Transverse colon (tissue), 4 donors: ENCODE results near the gene BACE2. TPM values are rescaled to one million over a fixed set of nuclear protein-coding genes. Genes with fewer than 3 reads are reported as not detected.

Experiments used
- DNase-seq: peaks from one replicate; pipeline ENCODE4 v3.0.0-alpha.2; 2019
- H3K27ac ChIP-seq, 4 donors: fragments of 200-600 bp; sonication (generic); 2 replicates each; pipeline ENCODE4 v1.5.1; 2016 to 2018; ENCODE audit warnings: inconsistent platforms in 4 of 4
- H3K27me3 ChIP-seq: fragments of 200-600 bp; sonication (generic); 2 replicates; pipeline ENCODE4 v1.5.1; 2017; ENCODE audit warnings: inconsistent platforms
- H3K36me3 ChIP-seq, 4 donors: fragments of 200-600 bp; sonication (generic); 2 replicates each; pipeline ENCODE4 v1.5.1; 2017 to 2019; ENCODE audit warnings: inconsistent platforms in 4 of 4
- H3K4me1 ChIP-seq, 4 donors: fragments of 200-600 bp; sonication (generic); 2 replicates each; pipeline ENCODE4 v1.5.1; 2017 to 2020; ENCODE audit warnings: inconsistent platforms in 4 of 4
- H3K4me3 ChIP-seq, 4 donors: fragments of 200-600 bp; sonication (generic); 1 replicate in 1 of 4; 2 replicates in 3 of 4; pipeline versions ENCODE4 v1.5.1 to v1.6.1; 2017 to 2019; ENCODE audit warnings: inconsistent platforms in 4 of 4
- H3K9me3 ChIP-seq, 2 donors: fragments of 200-600 bp; sonication (generic); 2 replicates each; pipeline ENCODE4 v1.5.1; 2017 to 2019; ENCODE audit warnings: inconsistent platforms in 2 of 2
- EP300 ChIP-seq: sonication (generic); formaldehyde crosslinking; IDR thresholded peaks from one replicate; pipeline ENCODE4 v1.6.1; 2017; ENCODE audit warnings: antibody characterized with exemption, low read depth
- POLR2A ChIP-seq: fragments of 450-650 bp; IDR thresholded peaks from one replicate; pipeline ENCODE4 v1.6.1; 2016; ENCODE audit warnings: antibody characterized with exemption, mild to moderate bottlenecking, moderate library complexity
- POLR2AphosphoS5 ChIP-seq, 3 donors: sonication (generic); formaldehyde crosslinking; IDR thresholded peaks; one replicate each; pipeline ENCODE4 v1.6.1; 2016; ENCODE audit warnings: antibody characterized with exemption in 3 of 3
- WGBS, 2 donors: methylation state at CpG; one replicate each; pipeline ENCODE4 v1.1.5; 2018; ENCODE audit warnings: low coverage in 1 of 2; 5-methylcytosine and 5-hydroxymethylcytosine counted together
- in situ Hi-C, 4 donors: fragments of 200-750 bp; cut with MboI; loops; one replicate each; pipeline versions ENCODE4 v1.15.0 to v1.15.1; 2017; ENCODE audit warnings: low sequenced_read_pairs in 3 of 4, low pct_ligation_motif_present in 1 of 4, low pct_unique_long_range_greater_than_20kb in 1 of 4
- intact Hi-C: fragments of 100-400 bp; cut with DNase I; formaldehyde crosslinking; loops from one replicate; pipeline ENCODE4 v1.15.1; 2023; ENCODE audit warnings: low total_unique reads
- total RNA-seq, 4 donors: library from RNA; depleted of rRNA; stranded (reverse); fragments of >200 nt; gene quantifications; one replicate each; pipeline ENCODE4 v1.1.0, GENCODE V29; 2016
- TF ChIP-seq, protein P1 (sequence below), 5 experiments: fragments of 200-600 bp in 3 of 5; fragments of 450-650 bp in 2 of 5; sonication (generic) in 3 of 5; IDR thresholded peaks; 1 replicate in 2 of 5; 2 replicates in 3 of 5; pipeline ENCODE4 v1.5.1; 2016 to 2017; ENCODE audit warnings: antibody characterized with exemption in 5 of 5, inconsistent platforms in 3 of 5, mild to moderate bottlenecking in 2 of 5, moderate library complexity in 1 of 5

BACE2 gene
- total RNA-seq, 4 donors from 2014 or later: 28.4 to 52.5 (median 43.9) TPM

DNA sequence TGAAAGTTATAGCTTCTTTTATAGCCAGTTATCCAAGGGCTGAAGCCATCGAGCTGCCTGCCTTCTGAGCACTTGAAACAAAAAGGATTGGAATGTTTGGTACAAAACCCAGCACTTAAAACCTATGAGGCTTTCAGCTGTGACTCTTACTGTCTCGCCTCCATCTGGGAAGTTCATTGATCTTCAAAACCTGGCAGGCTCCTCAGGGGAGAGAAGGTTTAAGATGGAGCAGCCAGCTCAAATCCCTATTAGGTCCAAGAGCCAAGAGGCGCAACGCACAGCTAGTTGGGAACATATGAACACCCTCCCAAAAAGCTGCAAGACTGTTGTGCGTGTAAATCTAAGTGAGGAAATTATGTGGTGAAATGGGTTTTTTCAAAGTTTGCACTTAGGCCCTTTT, 33.4 kb downstream of the BACE2 start:
- Histone ChIP-seq H3K36me3 (no peaks in the 10 kb centered on the region), H3K9me3 (no peaks in the 10 kb centered on the region), H3K4me1 (peaks cover 0 to 16% (median 3%) of the 10 kb centered on the region in 4 donors), H3K27me3 (no peaks in the 10 kb centered on the region), H3K27ac (no peak overlapping the region), H3K4me3 (no peak overlapping the region)
- TF ChIP-seq POLR2AphosphoS5 (IDR thresholded peaks at IDR 0.05) (no peak), EP300 (no peak), POLR2A (no peak)
- TF ChIP-seq, protein P1, sequence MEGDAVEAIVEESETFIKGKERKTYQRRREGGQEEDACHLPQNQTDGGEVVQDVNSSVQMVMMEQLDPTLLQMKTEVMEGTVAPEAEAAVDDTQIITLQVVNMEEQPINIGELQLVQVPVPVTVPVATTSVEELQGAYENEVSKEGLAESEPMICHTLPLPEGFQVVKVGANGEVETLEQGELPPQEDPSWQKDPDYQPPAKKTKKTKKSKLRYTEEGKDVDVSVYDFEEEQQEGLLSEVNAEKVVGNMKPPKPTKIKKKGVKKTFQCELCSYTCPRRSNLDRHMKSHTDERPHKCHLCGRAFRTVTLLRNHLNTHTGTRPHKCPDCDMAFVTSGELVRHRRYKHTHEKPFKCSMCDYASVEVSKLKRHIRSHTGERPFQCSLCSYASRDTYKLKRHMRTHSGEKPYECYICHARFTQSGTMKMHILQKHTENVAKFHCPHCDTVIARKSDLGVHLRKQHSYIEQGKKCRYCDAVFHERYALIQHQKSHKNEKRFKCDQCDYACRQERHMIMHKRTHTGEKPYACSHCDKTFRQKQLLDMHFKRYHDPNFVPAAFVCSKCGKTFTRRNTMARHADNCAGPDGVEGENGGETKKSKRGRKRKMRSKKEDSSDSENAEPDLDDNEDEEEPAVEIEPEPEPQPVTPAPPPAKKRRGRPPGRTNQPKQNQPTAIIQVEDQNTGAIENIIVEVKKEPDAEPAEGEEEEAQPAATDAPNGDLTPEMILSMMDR (IDR thresholded peaks at IDR 0.05): no peak
- DNase-seq: no peak
- in situ Hi-C loops (no loop called here), intact Hi-C loops (no loop called here)
- WGBS, 2 donors: 85 to 86% methylated on average over 1 to 5 of the region's 5 CpGs

DNA sequence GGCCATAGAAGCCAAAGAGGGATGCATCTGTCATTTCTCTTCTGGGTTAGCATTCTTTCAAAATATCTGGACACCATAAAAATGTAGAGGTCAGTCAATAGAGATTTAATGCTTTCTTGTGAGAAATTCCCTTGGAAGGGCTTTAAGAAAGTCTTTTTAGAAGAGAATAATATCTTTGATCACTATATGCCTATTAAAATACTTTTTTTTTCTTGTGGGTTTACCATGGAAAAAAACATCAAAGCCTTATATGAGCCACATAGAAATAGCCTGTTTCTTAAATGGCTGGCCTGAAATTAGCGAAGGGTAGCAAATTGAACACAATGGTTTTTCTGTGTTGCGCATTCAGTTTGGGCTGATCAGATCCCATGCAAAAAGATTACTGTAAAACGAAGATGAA, 36.8 kb downstream of the BACE2 start:
- Histone ChIP-seq H3K27ac (no peak overlapping the region), H3K9me3 (no peaks in the 10 kb centered on the region), H3K36me3 (no peaks in the 10 kb centered on the region), H3K27me3 (no peaks in the 10 kb centered on the region), H3K4me3 (no peak overlapping the region), H3K4me1 (peaks cover 0 to 12% (median 8%) of the 10 kb centered on the region in 4 donors)
- DNase-seq: no peak
- intact Hi-C loops (no loop called here), in situ Hi-C loops (no loop called here)
- no peak for TF ChIP-seq POLR2AphosphoS5 (IDR thresholded peaks at IDR 0.05)
- TF ChIP-seq EP300: no peak
- TF ChIP-seq POLR2A: no peak
- TF ChIP-seq, protein P1 (IDR thresholded peaks at IDR 0.05): no peak
- WGBS, 2 donors: 90 to 96% methylated on average over 3 of the region's 3 CpGs

DNA sequence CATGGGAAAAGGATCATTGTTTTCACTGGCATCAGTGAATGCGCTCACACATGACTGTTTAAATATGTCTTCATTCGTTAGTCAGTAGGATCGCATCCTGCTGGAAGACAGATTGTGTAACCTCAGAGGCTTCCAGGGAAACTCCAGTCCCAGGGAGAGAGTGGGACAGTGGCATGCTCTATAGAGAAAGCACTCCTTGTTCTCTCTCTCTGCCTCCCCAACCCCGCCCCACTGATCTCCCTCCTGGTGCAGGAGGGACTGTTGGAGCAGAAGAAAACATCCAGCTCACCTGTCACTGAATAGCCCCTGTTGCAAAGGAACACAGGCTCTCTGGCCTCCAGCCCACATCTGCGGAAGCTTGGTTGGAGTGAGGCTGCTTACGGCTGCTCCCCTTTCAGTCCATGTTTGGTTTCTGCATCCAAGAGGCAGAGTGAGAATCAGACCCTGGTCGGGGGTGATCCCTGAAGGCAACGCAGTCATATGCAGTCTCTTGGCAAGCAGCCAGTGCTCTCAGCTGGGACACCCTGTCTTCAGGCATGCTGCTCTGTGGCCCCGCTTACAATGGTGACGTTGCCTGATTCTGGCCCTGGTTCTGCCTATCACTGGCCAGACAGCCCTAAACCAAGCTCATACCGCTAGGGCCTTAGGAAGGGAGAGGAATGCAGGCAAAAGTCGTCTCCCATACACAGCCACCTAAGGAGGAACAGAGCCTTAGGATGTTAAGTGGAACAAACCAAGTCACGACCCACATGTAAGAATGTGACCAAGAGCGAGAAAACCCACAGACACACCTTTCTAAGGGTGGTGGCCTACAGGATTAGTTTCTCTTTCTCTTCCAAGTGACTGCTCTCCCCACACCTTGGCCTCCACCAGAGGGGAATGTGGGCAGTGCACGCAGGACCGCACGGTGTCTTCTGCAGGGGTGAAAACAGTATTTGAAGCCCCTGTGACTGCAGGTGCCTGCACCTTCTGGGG, 39.7 kb downstream of the BACE2 start:
- intact Hi-C loops: no loop called here
- no peaks in the 10 kb centered on the region for H3K27me3 ChIP-seq

DNA sequence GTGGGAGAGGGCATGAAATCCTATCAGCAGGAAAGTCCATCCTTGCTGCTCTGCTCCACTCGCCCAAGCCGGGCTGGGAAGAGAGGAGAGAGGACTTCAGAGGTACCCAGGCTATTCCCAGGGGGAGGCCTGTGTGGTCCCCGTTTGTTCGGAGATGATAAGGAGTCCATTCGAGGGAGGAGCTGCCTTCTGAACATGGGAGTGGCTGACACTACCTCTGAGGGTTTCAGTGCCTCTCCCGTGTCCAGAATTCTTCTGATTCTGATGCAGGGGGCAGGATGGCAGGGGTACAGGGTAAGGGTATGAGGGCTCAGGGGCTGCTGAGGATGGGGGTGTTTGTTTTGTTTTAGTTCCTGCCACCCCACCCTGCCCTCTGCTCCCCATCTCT, 40.4 kb downstream of the BACE2 start:
- in situ Hi-C loops (no loop called here), intact Hi-C loops (no loop called here)
- 68% methylated on average over 6 of the region's 6 CpGs; no CpG with 5 or more reads in 1 of the 2 donors for WGBS, 2 donors

More for the DNA sequence above, 39.7 kb downstream of the BACE2 start:
- DNase-seq: peak; percentile 46
- H3K9me3 ChIP-seq: no peaks in the 10 kb centered on the region
- H3K36me3 ChIP-seq: no peaks in the 10 kb centered on the region
- TF ChIP-seq, protein P1 (IDR thresholded peaks at IDR 0.05): no peak
- in situ Hi-C loops: no loop called here
- peaks cover 0 to 12% (median 8%) of the 10 kb centered on the region in 4 donors for H3K4me1 ChIP-seq
- H3K4me3 ChIP-seq: no peak overlapping the region
- 50% methylated on average over 17 of the region's 17 CpGs; no CpG with 5 or more reads in 1 of the 2 donors for WGBS, 2 donors
- H3K27ac ChIP-seq: peak overlapping the region; percentile 1 to 60 (median 32)

More for the DNA sequence above, 40.4 kb downstream of the BACE2 start:
- TF ChIP-seq EP300: no peak
- TF ChIP-seq, protein P1 (IDR thresholded peaks at IDR 0.05): no peak
- TF ChIP-seq POLR2AphosphoS5 (IDR thresholded peaks at IDR 0.05): no peak
- peak overlapping the region in 1 of 4 donors; percentile 16 for H3K27ac ChIP-seq
- no peaks in the 10 kb centered on the region for H3K9me3 ChIP-seq
- H3K4me1 ChIP-seq: peaks cover 0 to 12% (median 8%) of the 10 kb centered on the region in 4 donors
- no peak overlapping the region for H3K4me3 ChIP-seq
- no peak for DNase-seq
- H3K27me3 ChIP-seq: no peaks in the 10 kb centered on the region
- H3K36me3 ChIP-seq: no peaks in the 10 kb centered on the region
